HepG2 (cell line): ENCODE data around the gene PDE6C. TPM values are rescaled to one million over a fixed set of nuclear protein-coding genes. Genes with fewer than 3 reads are reported as not detected.

Source experiments
- ATAC-seq: fragments of 200-7000 bp; cut with Tn5 transposase; 3 replicates; pipeline ENCODE4 v1.9.1; 2020; ENCODE audit warnings: mild to moderate bottlenecking, moderate library complexity
- BruUV-seq: library from RNA; stranded (reverse); fragments of 400-500 nt; replicated peaks from 2 replicates; lab custom pipeline; 2021; lab: Mats Ljungman, UMichigan
- CTCF ChIA-PET: fragments of 300-600 bp; formaldehyde crosslinking; extraction: SDS; loops from one replicate; lab custom pipeline; 2021; ENCODE audit warnings: low total read pairs, inconsistent platforms, low intra/inter-chr PET ratio; lab: Yijun Ruan, JAX
- POLR2A ChIA-PET: fragments of 350-600 bp; sonication (Branson Sonifier 250); formaldehyde crosslinking; loops from one replicate; lab custom pipeline; 2020; ENCODE audit warnings: antibody characterized with exemption, inconsistent platforms; lab: Yijun Ruan, JAX
- DNase-seq: peaks from one replicate; pipeline ENCODE4 v3.0.0-alpha.2; 2015; ENCODE audit warnings: low spot score
- FAIRE-seq: peaks from 3 replicates; lab custom pipeline; 2011; peaks lifted over from hg19 to GRCh38; lab: Jason Lieb, UNC
- H2AFZ ChIP-seq: one replicate; pipeline ENCODE4 v1.6.1; 2011; ENCODE audit warnings: low read length, inconsistent platforms
- H3K27ac ChIP-seq: fragments of 300-600 bp; 3 replicates; pipeline ENCODE4 v1.8.0; 2011; ENCODE audit warnings: mixed run types, mild to moderate bottlenecking, mixed read lengths, low read length, inconsistent platforms; ENCODE audit not compliant: insufficient read depth; ENCODE audit errors: extremely low read length
- H3K27me3 ChIP-seq, 2 experiments: fragments of 200-600 bp in 1 of 2; 2 replicates in 1 of 2; 3 replicates in 1 of 2; pipeline versions ENCODE4 v1.6.0 to v1.8.0; 2011; ENCODE audit warnings: low read length in 2 of 2, mild to moderate bottlenecking in 2 of 2, moderate library complexity in 2 of 2, inconsistent platforms in 1 of 2; ENCODE audit not compliant: insufficient read depth in 2 of 2, control insufficient read depth in 1 of 2
- H3K36me3 ChIP-seq, 2 experiments: fragments of 200-600 bp in 1 of 2; replicated peaks in 1 of 2; 2 replicates in 1 of 2; 3 replicates in 1 of 2; pipeline versions ENCODE4 v1.5.1 to v1.8.0; 2011; ENCODE audit warnings: low read length in 2 of 2, inconsistent platforms in 1 of 2; ENCODE audit not compliant: insufficient read depth in 2 of 2, control insufficient read depth in 1 of 2
- H3K4me1 ChIP-seq: 2 replicates; pipeline ENCODE4 v1.5.1; 2012; ENCODE audit warnings: low read length, inconsistent platforms; ENCODE audit not compliant: insufficient read depth
- H3K4me2 ChIP-seq: 2 replicates; pipeline ENCODE4 v1.6.0; 2011; ENCODE audit warnings: low read depth, low read length, inconsistent platforms
- H3K4me3 ChIP-seq, 3 experiments: fragments of 200-600 bp in 1 of 3; sonication (generic), shearing (Covaris generic) in 1 of 3; replicated peaks in 1 of 3; 2 replicates each; pipeline ENCODE4 v1.5.1; 2011 to 2016; ENCODE audit warnings: low read length in 3 of 3, inconsistent platforms in 2 of 3, low read depth in 2 of 3, mild to moderate bottlenecking in 2 of 3, control low read depth in 1 of 3, mixed read lengths in 1 of 3; ENCODE audit not compliant: insufficient read depth in 1 of 3
- H3K79me2 ChIP-seq: one replicate; pipeline ENCODE4 v1.6.1; 2011; ENCODE audit warnings: low read length, inconsistent platforms; ENCODE audit not compliant: insufficient read depth
- H3K9ac ChIP-seq: 2 replicates; pipeline ENCODE4 v1.6.0; 2011; ENCODE audit warnings: mild to moderate bottlenecking, low read depth, low read length, inconsistent platforms; ENCODE audit not compliant: insufficient read depth
- H3K9me3 ChIP-seq: 2 replicates; pipeline ENCODE4 v1.5.1; 2012; ENCODE audit warnings: mild to moderate bottlenecking, low read length
- H4K20me1 ChIP-seq: 2 replicates; pipeline ENCODE4 v1.6.0; 2011; ENCODE audit warnings: inconsistent platforms, mild to moderate bottlenecking, low read length, moderate library complexity; ENCODE audit not compliant: insufficient read depth
- CHCHD3 ChIP-seq: sonication (generic); formaldehyde crosslinking; IDR thresholded peaks from 2 replicates; pipeline ENCODE4 v1.8.0; 2022; ENCODE audit warnings: mild to moderate bottlenecking, missing genetic modification reagents, moderate library complexity
- FOXO4 ChIP-seq: sonication (generic); formaldehyde crosslinking; conservative IDR thresholded peaks from 2 replicates; pipeline ENCODE4 v1.8.1; 2023; ENCODE audit warnings: missing genetic modification reagents
- GTF2F1 ChIP-seq: fragments of 150-350 bp; IDR thresholded peaks from 2 replicates; pipeline ENCODE4 v1.6.1; 2014; ENCODE audit warnings: low read length
- PAF1 ChIP-seq: IDR thresholded peaks from 2 replicates; pipeline ENCODE4 v1.6.1; 2016; ENCODE audit warnings: missing genetic modification reagents, missing compliant biosample characterization
- POLR2AphosphoS2 ChIP-seq: IDR thresholded peaks from 2 replicates; pipeline ENCODE4 v1.6.1; 2011; ENCODE audit warnings: low read depth, low read length, improper control_type of control experiment
- POLR2G ChIP-seq: fragments of 200-400 bp; formaldehyde crosslinking; IDR thresholded peaks from 2 replicates; pipeline ENCODE4 v1.6.1; 2018; ENCODE audit warnings: mild to moderate bottlenecking, low read depth, low read length, moderate library complexity
- SATB2 ChIP-seq: sonication (generic); formaldehyde crosslinking; IDR thresholded peaks from 2 replicates; pipeline ENCODE4 v1.5.0; 2020; ENCODE audit warnings: missing genetic modification reagents
- SSRP1 ChIP-seq: IDR thresholded peaks from 2 replicates; pipeline ENCODE4 v1.6.1; 2016; ENCODE audit warnings: control low read depth
- TBX3 ChIP-seq: fragments of 450-650 bp; IDR thresholded peaks from 2 replicates; pipeline ENCODE4 v1.6.1; 2017; ENCODE audit warnings: antibody characterized with exemption, mild to moderate bottlenecking, inconsistent platforms, borderline replicate concordance
- U2AF2 ChIP-seq: fragments of 200-400 bp; formaldehyde crosslinking; IDR thresholded peaks from 2 replicates; pipeline ENCODE4 v1.6.1; 2017; ENCODE audit warnings: low read depth, mild to moderate bottlenecking, low read length
- ZNF124 ChIP-seq: sonication (generic); formaldehyde crosslinking; IDR thresholded peaks from 2 replicates; pipeline ENCODE4 v1.4.0; 2020; ENCODE audit warnings: missing genetic modification reagents
- ZNF275 ChIP-seq: sonication (generic); formaldehyde crosslinking; IDR thresholded peaks from 2 replicates; pipeline ENCODE4 v1.8.0; 2022; ENCODE audit warnings: missing genetic modification reagents, mild to moderate bottlenecking, inconsistent platforms, borderline replicate concordance
- ZNF567 ChIP-seq: sonication (generic); formaldehyde crosslinking; IDR thresholded peaks from 2 replicates; pipeline ENCODE4 v1.8.1; 2023; ENCODE audit warnings: mild to moderate bottlenecking, missing genetic modification reagents, borderline replicate concordance
- WGBS: methylation state at CpG from one replicate; pipeline ENCODE4 v1.1.6; 2017; ENCODE audit warnings: low lambda C conversion rate; 5-methylcytosine and 5-hydroxymethylcytosine counted together
- in situ Hi-C: cut with HindIII; loops from 2 replicates; pipeline ENCODE4 v1.10.0; 2017; ENCODE audit warnings: low pct_unique_long_range_greater_than_20kb; ENCODE audit not compliant: extremely low pct_ligation_motif_present
- intact Hi-C: fragments of 100-400 bp; cut with micrococcal nuclease; formaldehyde crosslinking; loops from one replicate; pipeline ENCODE4 v1.10.0; 2022; ENCODE audit not compliant: unreplicated experiment
- polyA plus RNA-seq, 8 experiments: library from polyadenylated mRNA; depleted of rRNA in 3 of 8; stranded (reverse) in 7 of 8; unstranded in 1 of 8; fragments of >200 nt; fragmentation: Illumina TruSeq in 4 of 8; extraction: Trizol in 4 of 8; gene quantifications; 2 replicates each; pipeline versions ENCODE4 v1.2.1 to v1.2.3, GENCODE V29; 2011 to 2016; ENCODE audit warnings: low read depth in 4 of 8, missing spikeins in 1 of 8, mixed read lengths in 1 of 8; ENCODE audit not compliant: insufficient read depth in 1 of 8
- total RNA-seq, 5 experiments: library from RNA; depleted of rRNA; stranded (reverse); fragments of >200 nt; fragmentation: Illumina TruSeq; extraction: Trizol; gene quantifications; 2 replicates each; pipeline ENCODE4 v1.2.3, GENCODE V29; 2016; ENCODE audit warnings: low read depth in 1 of 5

Gene PDE6C
- total and polyA plus RNA-seq, 2 of the 13 experiments (the other 11 are each of a cell fraction or from before 2014, with no cell fraction given) = 0.64 TPM; not detected in 1

GRCh38 chr10:93593749-93594148, 18.6 kb upstream of the PDE6C start (continued):
- no peak for TF ChIP-seq ZNF124 (CRISPR knock-in tag)
- no peak for TF ChIP-seq U2AF2
- TF ChIP-seq ZNF275 = no peak
- no peak for TF ChIP-seq FOXO4
- TF ChIP-seq GTF2F1 = no peak
- no peak for TF ChIP-seq CHCHD3
- TF ChIP-seq, all 625 proteins: peak for 12

GRCh38 chr10:93594518-93594917, 17.8 kb upstream of the PDE6C start:
- POLR2A ChIA-PET = interaction anchor here (1.3 kb wide), 1 partner anchor 52 kb away, joined by 3 read pairs; no protein-coding TSS in a partner anchor
- no peak overlapping the region for H3K4me3 ChIP-seq
- BruUV-seq = no TSS peak
- TF ChIP-seq SSRP1 (CRISPR knock-in tag) (peak; percentile 78), PAF1 (CRISPR knock-in tag) (peak; percentile 85; the same call in 1 of the 2 replicates), SATB2 (CRISPR knock-in tag) (no peak), ZNF567 (no peak), TBX3 (no peak), POLR2G (peak; percentile 34; the same call in 1 of the 2 replicates), POLR2AphosphoS2 (no peak)
- TF ChIP-seq, all 625 proteins: peak for 3
- in situ Hi-C loops (no loop called here), intact Hi-C loops (loop anchor here (10.0 kb wide), 1 partner anchor 50 kb away; no protein-coding TSS in a partner anchor)
- Histone ChIP-seq H3K4me2 (no peak overlapping the region), H2AFZ (no peak overlapping the region), H3K27ac (no peak overlapping the region), H3K36me3 (peaks cover 16 to 55% of the 10 kb centered on the region in 2 experiments), H3K9me3 (no peaks in the 10 kb centered on the region), H3K27me3 (no peaks in the 10 kb centered on the region; a peak in 1 of 5 replicates), H3K9ac (no peak overlapping the region), H4K20me1 (peaks cover 88% of the 10 kb centered on the region), H3K4me1 (peaks cover 62% of the 10 kb centered on the region), H3K79me2 (peaks cover 18% of the 10 kb centered on the region)
- CTCF ChIA-PET = no interaction called here
- DNase-seq (no peak), FAIRE-seq (no peak), ATAC-seq (no peak)
- 92% methylated on average over 7 of the region's 7 CpGs for WGBS
